DMS 273 treated with DMSO at 0.1 percent for 48 hours (cell line): ENCODE results near the gene DOCK3.
"Not testable (repeated sequence)": the region's sequence is repeated elsewhere in the genome, so short reads cannot be mapped to it uniquely, and the experiment has no call there.

Source experiments
- DNase-seq: peaks from one replicate; lab custom pipeline; 2025; lab: John Stamatoyannopoulos, UW

DOCK3 gene

GRCh38 chr3:51221959-51222358, 547.2 kb downstream of the DOCK3 start:
- no peak for DNase-seq

GRCh38 chr3:51224283-51224682, 549.6 kb downstream of the DOCK3 start:
- DNase-seq, result no peak

GRCh38 chr3:51224843-51225242, 550.1 kb downstream of the DOCK3 start:
- no peak for DNase-seq

GRCh38 chr3:51242939-51243338, 568.2 kb downstream of the DOCK3 start:
- DNase-seq, result no peak

- DNase-seq, result no peak
Observed at GRCh38 chr3:51243924-51244323, 569.2 kb downstream of the DOCK3 start.

- no peak for DNase-seq
Observed at GRCh38 chr3:51245867-51246266, 571.1 kb downstream of the DOCK3 start.

GRCh38 chr3:51257870-51258269, 583.1 kb downstream of the DOCK3 start:
- DNase-seq, result no peak

GRCh38 chr3:51264166-51264565, 589.4 kb downstream of the DOCK3 start:
- DNase-seq, result not testable (repeated sequence)

GRCh38 chr3:51268132-51268531, 593.4 kb downstream of the DOCK3 start:
- DNase-seq, result no peak

GRCh38 chr3:51269466-51269865, 594.7 kb downstream of the DOCK3 start:
- DNase-seq, result no peak

GRCh38 chr3:51270559-51270958, 595.8 kb downstream of the DOCK3 start:
- no peak for DNase-seq

GRCh38 chr3:51271172-51271571, 596.4 kb downstream of the DOCK3 start:
- DNase-seq, result no peak

- no peak for DNase-seq
Observed at GRCh38 chr3:51274052-51274451, 599.3 kb downstream of the DOCK3 start.

- DNase-seq, result peak; percentile 3
Observed at GRCh38 chr3:51275111-51275805, 600.5 kb downstream of the DOCK3 start.

- DNase-seq, result no peak
Observed at GRCh38 chr3:51276046-51276445, 601.3 kb downstream of the DOCK3 start.

- DNase-seq, result no peak
Observed at GRCh38 chr3:51279448-51279847, 604.7 kb downstream of the DOCK3 start.

- no peak for DNase-seq
Observed at GRCh38 chr3:51280176-51280575, 605.4 kb downstream of the DOCK3 start.

GRCh38 chr3:51282931-51283330, 608.2 kb downstream of the DOCK3 start:
- DNase-seq, result no peak

GRCh38 chr3:51283421-51283820, 608.7 kb downstream of the DOCK3 start:
- DNase-seq, result peak; percentile 66

GRCh38 chr3:51295625-51296024, 620.9 kb downstream of the DOCK3 start:
- DNase-seq, result no peak

- no peak for DNase-seq
Observed at GRCh38 chr3:51297333-51297732, 622.6 kb downstream of the DOCK3 start.

- DNase-seq, result no peak
Observed at GRCh38 chr3:51304230-51304629, 629.5 kb downstream of the DOCK3 start.

GRCh38 chr3:51306093-51306492, 631.4 kb downstream of the DOCK3 start:
- DNase-seq, result no peak

- no peak for DNase-seq
Observed at GRCh38 chr3:51307458-51307857, 632.7 kb downstream of the DOCK3 start.
